HepG2 (cell line): ENCODE data around the gene ARHGDIA. TPM values are rescaled to one million over a fixed set of nuclear protein-coding genes. Genes with fewer than 3 reads are reported as not detected.

ENCODE experiments used
- ADNP ChIP-seq: sonication (generic); formaldehyde crosslinking; IDR thresholded peaks from 2 replicates; pipeline ENCODE4 v1.4.0; 2020; ENCODE audit warnings: missing genetic modification reagents
- CAMTA2 ChIP-seq: sonication (generic); formaldehyde crosslinking; IDR thresholded peaks from 2 replicates; pipeline ENCODE4 v1.4.0; 2020; ENCODE audit warnings: mild to moderate bottlenecking, missing genetic modification reagents, borderline replicate concordance
- CENPBD1 ChIP-seq: sonication (generic); formaldehyde crosslinking; IDR thresholded peaks from 2 replicates; pipeline ENCODE4 v1.8.0; 2022; ENCODE audit warnings: missing genetic modification reagents, low read depth, mild to moderate bottlenecking, borderline replicate concordance
- CREB1 ChIP-seq, 2 experiments: fragments of 450-650 bp in 1 of 2; IDR thresholded peaks; 2 replicates each; pipeline ENCODE4 v1.6.1; 2016 to 2017; ENCODE audit warnings: control low read depth in 1 of 2, mild to moderate bottlenecking in 1 of 2, missing compliant biosample characterization in 1 of 2, missing genetic modification characterization in 1 of 2
- HMGA1 ChIP-seq: sonication (generic); formaldehyde crosslinking; conservative IDR thresholded peaks from 2 replicates; pipeline ENCODE4 v1.4.0; 2020; ENCODE audit warnings: missing genetic modification reagents
- IKZF4 ChIP-seq: sonication (generic); formaldehyde crosslinking; IDR thresholded peaks from 2 replicates; pipeline ENCODE4 v1.5.1; 2020; ENCODE audit warnings: borderline replicate concordance, mild to moderate bottlenecking, low read depth, missing genetic modification reagents; ENCODE audit errors: not compliant biosample characterization
- KDM5A ChIP-seq: fragments of 200-600 bp; sonication (generic); IDR thresholded peaks from 2 replicates; pipeline ENCODE4 v1.7.0; 2018; ENCODE audit warnings: antibody characterized with exemption, mild to moderate bottlenecking, low read length, borderline replicate concordance
- MAX ChIP-seq: IDR thresholded peaks from 2 replicates; pipeline ENCODE4 v1.6.1; 2012; ENCODE audit warnings: inconsistent platforms
- MEIS1 ChIP-seq: sonication (generic); formaldehyde crosslinking; IDR thresholded peaks from 2 replicates; pipeline ENCODE4 v1.9.0; 2021; ENCODE audit warnings: mild to moderate bottlenecking, missing genetic modification reagents, moderate library complexity, borderline replicate concordance
- SKI ChIP-seq: fragments of 450-650 bp; IDR thresholded peaks from one replicate; pipeline ENCODE4 v1.6.1; 2018; ENCODE audit warnings: mild to moderate bottlenecking; ENCODE audit not compliant: partially characterized antibody
- STAG1 ChIP-seq: sonication (generic); formaldehyde crosslinking; IDR thresholded peaks from 2 replicates; pipeline ENCODE4 v1.4.0; 2020; ENCODE audit warnings: missing genetic modification reagents
- USF2 ChIP-seq, 2 experiments: sonication (generic) in 1 of 2; formaldehyde crosslinking in 1 of 2; IDR thresholded peaks; 2 replicates each; pipeline versions ENCODE4 v1.5.1 to v1.6.1; 2011 to 2020; ENCODE audit warnings: borderline replicate concordance in 1 of 2, low read depth in 1 of 2, low read length in 1 of 2, mild to moderate bottlenecking in 1 of 2, missing genetic modification reagents in 1 of 2, moderate library complexity in 1 of 2
- ZHX1 ChIP-seq: sonication (generic); formaldehyde crosslinking; IDR thresholded peaks from 2 replicates; pipeline ENCODE4 v1.8.1; 2022; ENCODE audit warnings: low read depth, mild to moderate bottlenecking, missing genetic modification reagents
- ZNF274 ChIP-seq: sonication (generic); formaldehyde crosslinking; IDR thresholded peaks from 2 replicates; pipeline ENCODE4 v1.5.1; 2020; ENCODE audit warnings: mild to moderate bottlenecking, missing genetic modification reagents
- ZNF547 ChIP-seq: sonication (generic); formaldehyde crosslinking; IDR thresholded peaks from 2 replicates; pipeline ENCODE4 v1.5.1; 2020; ENCODE audit warnings: mild to moderate bottlenecking, missing genetic modification reagents
- ZNF558 ChIP-seq: sonication (generic); formaldehyde crosslinking; IDR thresholded peaks from 2 replicates; pipeline ENCODE4 v1.9.0; 2022; ENCODE audit warnings: mild to moderate bottlenecking, missing genetic modification reagents, borderline replicate concordance
- ZNF572 ChIP-seq: sonication (generic); formaldehyde crosslinking; IDR thresholded peaks from 2 replicates; pipeline ENCODE4 v1.5.1; 2020; ENCODE audit warnings: mild to moderate bottlenecking, missing genetic modification reagents
- ZNF615 ChIP-seq: sonication (generic); formaldehyde crosslinking; IDR thresholded peaks from 2 replicates; pipeline ENCODE4 v1.5.0; 2020; ENCODE audit warnings: mild to moderate bottlenecking, missing genetic modification reagents, borderline replicate concordance
- ZNF772 ChIP-seq: sonication (generic); formaldehyde crosslinking; IDR thresholded peaks from 2 replicates; pipeline ENCODE4 v1.5.0; 2020; ENCODE audit warnings: mild to moderate bottlenecking, missing genetic modification reagents
- ZNF788 ChIP-seq: sonication (generic); formaldehyde crosslinking; IDR thresholded peaks from 2 replicates; pipeline ENCODE4 v1.5.0; 2020; ENCODE audit warnings: mild to moderate bottlenecking, missing genetic modification reagents, borderline replicate concordance
- polyA plus RNA-seq, 8 experiments: library from polyadenylated mRNA; depleted of rRNA in 3 of 8; stranded (reverse) in 7 of 8; unstranded in 1 of 8; fragments of >200 nt; fragmentation: Illumina TruSeq in 4 of 8; extraction: Trizol in 4 of 8; gene quantifications; 2 replicates each; pipeline versions ENCODE4 v1.2.1 to v1.2.3, GENCODE V29; 2011 to 2016; ENCODE audit warnings: low read depth in 4 of 8, missing spikeins in 1 of 8, mixed read lengths in 1 of 8; ENCODE audit not compliant: insufficient read depth in 1 of 8
- total RNA-seq, 5 experiments: library from RNA; depleted of rRNA; stranded (reverse); fragments of >200 nt; fragmentation: Illumina TruSeq; extraction: Trizol; gene quantifications; 2 replicates each; pipeline ENCODE4 v1.2.3, GENCODE V29; 2016; ENCODE audit warnings: low read depth in 1 of 5

ARHGDIA gene
- total and polyA plus RNA-seq, 2 of the 13 experiments (the other 11 are each of a cell fraction or from before 2014, with no cell fraction given): 40.0 to 64.0 TPM

DNA sequence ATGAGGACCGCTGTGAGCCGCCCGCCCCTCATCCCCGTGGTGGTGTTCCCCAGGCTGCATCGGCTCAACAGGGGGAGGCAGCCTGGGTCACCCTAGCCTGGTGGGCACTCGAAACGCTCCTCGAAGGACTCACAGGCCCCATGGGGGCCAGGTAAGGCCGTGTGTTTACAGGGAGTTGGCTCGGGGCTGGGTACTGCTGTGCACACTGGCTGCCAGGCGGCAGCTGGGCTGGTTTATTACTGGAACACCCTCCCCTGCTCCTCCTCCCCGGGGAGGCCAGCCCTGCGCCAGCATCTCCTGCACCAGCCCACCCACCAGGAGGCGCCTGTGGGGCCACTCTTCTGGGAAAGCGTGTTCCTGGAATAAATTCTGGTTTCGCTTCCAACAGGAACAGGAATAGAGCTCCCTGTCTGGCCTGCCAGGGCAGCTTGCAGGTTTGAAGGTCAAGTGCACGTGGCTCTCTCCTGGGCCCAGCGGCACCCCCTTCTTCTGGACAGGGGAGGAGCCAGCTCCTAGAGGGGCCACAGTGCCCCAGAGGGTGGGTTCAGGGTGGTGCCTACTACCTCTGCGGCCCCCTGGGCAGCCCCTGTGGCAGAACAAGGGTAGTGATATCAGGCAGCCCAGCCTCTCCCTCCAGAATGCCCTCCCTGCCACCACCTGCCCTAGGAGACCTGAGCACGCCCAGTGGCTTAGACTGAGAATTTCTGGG lies 49.4 kb downstream of the ARHGDIA start (continued):
- TF ChIP-seq ZHX1 (no peak), CAMTA2 (CRISPR knock-in tag) (peak; percentile 51; the same call in 1 of the 2 replicates), CENPBD1 (no peak), USF2 (IDR thresholded peaks at IDR 0.05; ENCODE audit: low read depth, low read length) (no peak), USF2 (CRISPR knock-in tag; IDR thresholded peaks at IDR 0.05; ENCODE audit: borderline replicate concordance) (no peak), ZNF558 (CRISPR knock-in tag) (peak; percentile 78; the same call in 1 of the 2 replicates), ZNF572 (CRISPR knock-in tag) (peak; percentile 49; the same call in 1 of the 2 replicates), ZNF274 (CRISPR knock-in tag) (0 out of 2 replicates have a peak, but pooled peaks have one; percentile 79), ADNP (CRISPR knock-in tag) (peak; percentile 69; the same call in 1 of the 2 replicates), IKZF4 (CRISPR knock-in tag) (peak; percentile 22), ZNF547 (no peak), ZNF772 (CRISPR knock-in tag) (peak; percentile 68; the same call in 1 of the 2 replicates), ZNF615 (CRISPR knock-in tag) (0 out of 2 replicates have a peak, but pooled peaks have one; percentile 38), MEIS1 (peak; percentile 25; the same call in 1 of the 2 replicates), STAG1 (CRISPR knock-in tag) (peak; percentile 74), MAX (peak; percentile 41; the same call in 1 of the 2 replicates), ZNF788 (CRISPR knock-in tag) (peak; percentile 70; the same call in 1 of the 2 replicates), CREB1 (IDR thresholded peaks at IDR 0.05) (no peak), CREB1 (CRISPR knock-in tag; IDR thresholded peaks at IDR 0.05) (peak; percentile 53; the same call in 1 of the 2 replicates), HMGA1 (CRISPR knock-in tag) (no peak), KDM5A (no peak), SKI (peak; percentile 85)
